GM19467 (cell line): ENCODE measurements around the gene CD58.
"Not testable (repeated sequence)": the region's sequence is repeated elsewhere in the genome, so short reads cannot be mapped to it uniquely, and the experiment has no call there.

ENCODE experiments used
- ATAC-seq: cut with Tn5 transposase; IDR thresholded peaks from one replicate; pipeline ENCODE4 v1.9.1; 2021; ENCODE audit warnings: mild to moderate bottlenecking, moderate library complexity; ENCODE audit not compliant: unreplicated experiment

Gene CD58

DNA sequence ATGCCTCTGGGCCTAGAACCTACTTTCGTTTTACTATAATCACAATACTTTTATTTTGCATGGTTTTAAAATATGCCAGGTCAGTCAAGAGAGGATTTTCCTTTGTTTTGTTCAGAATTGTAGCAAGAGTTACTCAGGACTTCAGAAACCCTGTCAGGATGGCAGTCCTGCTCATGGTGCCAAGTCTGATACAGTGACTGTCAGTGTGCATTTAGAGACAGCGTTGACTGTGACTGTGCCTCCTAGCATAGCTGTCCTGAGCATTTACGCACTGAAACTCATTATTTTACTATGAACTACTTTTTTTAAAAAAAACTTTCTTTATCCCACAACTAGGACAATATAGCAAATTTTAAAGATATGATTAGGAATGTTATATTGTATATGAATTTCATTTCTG, 23.2 kb upstream of the CD58 start:
- not testable (repeated sequence) for ATAC-seq

DNA sequence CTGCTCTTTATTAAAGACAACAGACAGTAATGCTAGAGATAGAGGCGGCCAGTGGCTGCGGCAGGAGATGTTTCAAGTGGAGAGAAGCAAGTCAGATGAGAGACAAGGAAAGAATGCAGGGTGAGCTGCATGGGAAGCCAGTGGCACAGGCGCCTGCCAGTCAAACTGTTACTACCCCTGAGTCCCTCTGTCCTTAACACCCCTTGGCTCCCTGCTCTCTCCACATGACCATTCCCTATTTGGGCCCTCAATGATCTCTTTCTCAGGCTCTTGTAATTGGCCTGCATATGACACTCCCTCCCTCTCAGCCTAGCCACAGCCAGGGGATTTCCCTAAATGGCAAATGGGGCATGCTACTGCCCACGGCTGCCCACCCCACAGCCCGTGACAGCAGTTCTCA, 22.6 kb upstream of the CD58 start:
- not testable (repeated sequence) for ATAC-seq

DNA sequence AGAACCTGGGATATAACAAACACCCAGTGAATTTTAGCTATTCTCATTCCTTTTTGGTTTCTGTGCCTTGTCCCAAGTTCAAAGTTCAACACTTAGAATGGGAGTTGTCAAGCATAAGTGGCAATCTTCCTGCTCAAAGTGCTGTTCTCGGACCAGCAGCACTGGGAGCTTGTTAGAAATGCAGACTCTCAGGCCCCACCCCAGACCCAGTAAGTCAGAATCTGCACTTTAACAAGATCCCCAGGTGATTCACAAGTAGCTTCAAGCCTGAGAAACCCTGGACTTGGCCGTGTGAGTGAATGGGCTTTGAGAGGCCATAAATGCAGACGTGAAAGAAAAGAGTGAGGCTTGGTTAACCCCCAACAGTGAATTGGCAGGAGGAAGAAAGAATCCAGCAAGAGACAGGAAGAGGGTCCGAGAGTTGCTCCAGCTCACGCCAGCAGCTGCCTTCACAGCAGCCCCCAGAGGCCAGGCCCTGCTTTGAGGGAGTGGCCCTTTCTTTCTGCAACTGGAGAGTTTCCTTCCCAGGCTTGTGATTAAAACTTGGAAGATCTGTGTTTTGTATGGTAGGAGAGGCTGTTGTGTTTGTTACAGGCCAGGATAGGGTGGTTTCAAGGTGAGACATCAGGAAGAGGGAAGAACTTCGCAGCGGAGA, 21.3 kb upstream of the CD58 start:
- ATAC-seq, result not testable (repeated sequence)

DNA sequence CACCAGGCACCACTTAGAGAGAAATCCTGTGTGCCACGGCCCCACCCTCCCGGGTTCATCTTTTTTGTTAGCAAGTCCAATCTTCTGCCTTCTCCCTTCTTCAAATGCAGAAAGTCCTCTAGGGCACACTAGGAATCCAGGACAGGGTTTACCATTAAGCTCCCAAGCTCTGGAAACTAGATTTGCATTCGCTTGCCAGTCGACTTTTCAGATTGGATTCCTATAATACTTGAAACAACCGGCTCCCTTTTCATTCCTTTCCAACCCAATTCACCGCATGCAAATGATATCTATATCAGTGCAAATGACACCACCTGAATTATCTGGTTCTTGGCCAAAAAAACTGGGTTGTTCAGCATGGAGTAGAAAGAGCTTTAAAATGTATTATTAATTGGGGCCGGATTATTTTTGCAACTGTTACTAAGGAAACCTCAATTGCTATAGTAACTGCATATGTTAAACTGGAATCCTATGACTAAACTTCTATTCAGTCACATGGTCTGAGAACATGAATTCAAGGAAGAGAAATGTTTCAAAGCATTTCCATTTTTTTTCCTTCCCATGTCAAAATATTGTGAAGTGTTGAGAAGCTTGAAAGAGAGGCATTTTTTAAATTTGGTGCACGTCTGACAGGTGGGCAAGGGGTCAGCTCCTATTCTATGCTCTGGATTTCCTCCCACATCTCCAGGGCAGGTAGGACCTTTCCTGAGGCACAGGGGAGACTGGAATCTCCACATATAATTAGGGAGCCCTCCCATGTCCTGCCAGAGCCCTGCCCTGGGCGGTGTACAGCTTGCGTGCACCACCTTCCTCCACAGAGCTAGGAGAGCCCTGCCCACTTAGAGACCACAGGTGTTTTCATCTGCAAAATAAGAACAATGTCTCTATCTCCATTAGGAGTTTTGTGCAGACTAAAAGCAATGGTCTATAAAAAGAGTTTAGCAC, 20.5 kb upstream of the CD58 start:
- ATAC-seq, result not testable (repeated sequence)

DNA sequence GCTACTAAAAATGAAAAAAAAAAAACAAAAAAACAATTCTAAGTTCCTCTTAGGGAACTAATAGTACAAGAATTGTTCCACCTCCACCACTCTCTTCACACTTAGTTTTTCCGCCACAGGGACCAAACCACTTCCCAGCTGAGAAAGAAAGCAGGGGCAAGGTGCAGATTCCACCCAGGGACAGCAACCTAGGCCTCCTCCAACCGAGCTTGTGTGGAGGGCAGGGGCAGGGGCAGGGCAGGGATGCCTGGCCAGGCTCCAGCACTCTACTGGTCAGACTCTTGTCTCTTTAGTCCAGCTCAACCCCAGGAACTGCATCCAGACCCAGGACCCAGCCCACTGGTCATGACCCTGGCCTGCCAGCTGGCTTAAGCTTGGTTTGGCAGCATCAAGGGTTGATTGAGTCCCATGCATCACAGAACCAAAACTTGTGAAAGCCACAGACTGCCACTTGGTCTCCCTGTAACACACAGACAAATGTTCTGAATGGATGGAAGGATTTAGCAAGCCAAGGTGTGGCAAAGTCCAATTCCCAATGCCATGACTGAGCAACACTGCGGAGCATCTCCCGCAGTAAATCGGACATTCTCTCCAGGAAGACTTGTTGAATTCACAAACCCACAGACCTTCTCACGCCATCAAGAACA, 19.7 kb upstream of the CD58 start:
- ATAC-seq, result not testable (repeated sequence)

DNA sequence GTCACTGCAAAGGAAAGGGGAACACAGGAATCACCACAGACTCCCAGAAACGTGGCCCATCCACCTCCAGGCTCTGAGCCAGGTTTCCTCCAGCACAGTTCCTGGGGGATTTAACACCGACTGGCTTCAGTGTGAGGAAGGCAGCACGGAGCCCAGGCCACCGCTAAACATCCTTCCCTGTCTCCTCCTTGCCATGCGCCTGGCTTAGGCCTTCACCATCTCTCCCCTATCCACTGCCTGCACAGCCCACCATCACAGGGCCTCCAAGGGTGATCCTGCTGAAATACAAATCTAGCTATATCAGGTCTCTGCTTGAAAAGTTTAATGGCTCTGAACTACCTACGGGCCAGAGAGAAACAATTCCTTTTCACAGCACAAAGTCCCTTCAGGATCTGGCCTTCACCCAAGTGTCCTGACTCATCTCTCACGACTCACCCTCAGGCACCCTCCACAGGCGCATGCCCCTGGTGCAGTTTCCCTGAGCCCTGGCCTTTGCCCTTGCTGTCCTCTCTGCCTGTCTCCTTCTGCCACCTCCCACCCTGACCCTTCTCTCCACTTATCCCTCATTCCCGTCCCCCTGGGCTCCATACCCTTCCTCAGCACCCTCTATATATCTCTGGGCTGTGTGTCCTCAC, 18.4 kb upstream of the CD58 start:
- not testable (repeated sequence) for ATAC-seq

DNA sequence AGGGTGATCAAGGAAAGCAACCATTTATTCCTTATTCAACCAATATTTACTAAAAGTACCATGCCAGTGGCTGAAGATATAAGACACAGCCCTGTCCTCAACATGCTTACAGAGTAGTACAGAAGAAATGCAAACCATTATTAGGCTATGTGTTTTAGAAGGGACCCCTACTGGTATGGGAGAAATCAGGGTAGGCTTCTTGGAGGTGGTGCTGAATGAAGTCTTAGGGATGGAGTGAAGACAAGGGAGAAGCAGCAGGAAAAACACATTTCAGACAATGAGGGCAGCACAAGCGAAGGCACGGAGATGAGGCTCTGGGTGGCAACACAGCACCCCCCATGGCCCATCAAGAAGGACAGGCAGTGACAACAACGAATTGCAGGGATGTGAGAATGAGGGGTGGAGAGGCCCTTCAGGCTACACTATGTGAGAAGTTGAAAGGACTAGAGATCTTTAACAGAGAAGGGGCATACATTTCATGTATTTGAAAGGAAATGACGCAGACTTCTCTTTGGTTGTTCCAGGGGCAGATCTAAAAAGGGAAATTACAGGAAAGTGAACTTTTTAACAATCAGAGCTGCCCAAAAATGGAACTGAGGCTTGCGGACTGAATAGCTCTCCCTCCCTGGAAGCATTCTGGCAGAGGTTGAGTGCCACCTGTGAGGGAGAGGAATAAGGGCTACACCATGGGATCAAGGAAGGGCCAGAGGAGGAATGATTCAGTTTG, 16.8 kb upstream of the CD58 start:
- ATAC-seq, result no peak

DNA sequence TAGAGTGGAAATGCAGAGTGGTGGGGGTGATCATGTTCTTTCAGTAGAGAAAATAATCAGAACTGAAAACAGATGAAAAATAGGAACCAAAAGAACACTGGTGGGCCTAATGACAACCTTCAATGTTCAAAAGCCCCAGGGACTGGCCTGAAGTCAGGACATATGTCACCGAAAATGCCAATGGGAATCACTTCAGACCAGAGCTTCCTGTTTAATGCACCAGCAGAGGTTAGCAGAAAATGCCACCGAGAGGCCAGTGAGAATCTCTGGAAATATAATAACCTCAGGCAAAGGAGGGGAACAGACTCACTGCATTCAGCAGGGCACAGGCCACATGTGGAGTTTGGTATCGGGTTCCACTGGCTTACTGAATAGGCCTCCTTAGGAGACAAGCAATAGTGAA, 15.9 kb upstream of the CD58 start:
- ATAC-seq, result no peak

DNA sequence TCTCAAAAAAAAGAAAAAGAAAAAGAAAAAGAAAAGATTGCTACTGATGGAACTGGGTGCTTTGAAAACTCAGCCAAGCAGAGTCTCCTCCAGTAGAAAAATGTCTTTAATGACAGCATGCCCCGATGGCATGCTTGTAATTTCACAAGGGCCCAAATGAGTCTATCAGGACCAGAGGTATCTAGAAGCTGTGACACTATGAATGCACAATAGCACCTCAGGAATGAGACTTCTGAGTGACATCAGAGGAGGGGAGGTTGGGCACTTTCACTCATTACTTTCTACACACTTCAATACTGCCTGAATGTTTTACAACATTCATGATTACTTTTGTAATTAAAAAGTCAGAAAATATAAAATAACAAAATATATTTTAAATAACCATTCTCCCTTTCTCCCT, 15.1 kb upstream of the CD58 start:
- no peak for ATAC-seq

DNA sequence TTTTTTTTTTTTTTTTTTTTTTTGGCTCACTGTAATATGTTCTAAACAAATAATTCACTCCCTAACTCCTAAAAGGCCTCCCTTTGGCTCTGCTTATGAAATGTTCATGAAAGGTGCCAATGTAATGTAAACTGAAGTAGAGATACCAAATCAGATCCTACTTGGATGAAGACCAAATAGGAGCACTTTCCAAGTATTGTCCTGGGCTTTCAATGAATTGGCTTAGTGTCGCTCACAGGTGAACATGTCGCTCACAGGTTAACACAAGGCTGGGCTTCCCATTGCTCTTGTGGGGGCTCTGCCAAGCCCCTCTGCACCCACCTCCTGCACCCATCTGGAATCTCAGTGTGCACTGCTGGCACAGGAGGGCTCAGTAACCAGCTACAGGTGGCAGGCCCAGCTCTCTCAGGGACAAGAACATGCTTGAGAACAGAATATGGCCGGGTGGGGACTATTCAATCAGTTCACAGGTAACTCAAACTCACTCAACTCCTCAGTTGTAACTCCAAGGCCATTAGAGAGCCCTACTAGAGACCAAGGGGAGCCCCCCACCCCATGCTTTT, 10.6 kb upstream of the CD58 start:
- ATAC-seq, result no peak

DNA sequence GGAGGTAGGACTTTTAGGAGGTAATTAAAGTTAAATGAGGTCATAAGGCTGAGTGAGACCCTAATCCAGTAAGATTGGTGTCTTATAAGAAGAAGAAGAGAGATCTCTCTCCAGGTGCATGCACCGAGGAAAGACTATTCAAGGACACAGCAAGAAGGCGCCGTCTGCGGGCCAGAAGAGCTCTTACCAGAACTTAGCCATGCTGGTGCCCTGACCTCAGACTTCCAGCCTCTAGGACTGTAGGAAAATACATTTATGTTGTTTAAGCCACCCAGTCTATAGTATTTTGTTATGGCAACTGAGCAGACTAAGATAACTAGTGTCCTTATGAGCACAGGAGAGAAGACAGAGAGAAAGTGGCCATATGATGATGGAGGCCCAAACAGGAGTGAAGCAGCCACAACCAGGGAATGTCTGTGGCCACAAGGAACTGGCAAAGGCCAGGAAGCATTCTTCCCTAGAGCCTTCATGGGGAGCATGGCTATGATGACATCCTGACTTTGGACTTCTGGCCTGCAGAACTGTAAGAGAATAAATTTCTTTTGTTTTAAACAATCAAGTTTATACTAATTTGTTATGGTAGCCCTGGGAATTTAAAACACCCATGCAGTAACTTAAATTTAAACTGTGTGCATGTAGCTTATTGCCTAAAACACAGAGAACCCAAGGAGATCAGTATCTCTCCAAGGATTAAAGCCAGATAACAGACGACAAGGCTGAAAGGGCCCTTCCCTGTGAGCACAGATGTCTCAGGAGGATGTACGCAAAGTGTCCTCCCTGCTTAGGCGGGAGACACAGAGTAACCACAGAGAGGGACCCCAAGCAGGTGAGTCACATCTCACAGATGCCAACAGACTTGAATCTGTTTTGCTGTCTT, 9.9 kb upstream of the CD58 start:
- no peak for ATAC-seq

DNA sequence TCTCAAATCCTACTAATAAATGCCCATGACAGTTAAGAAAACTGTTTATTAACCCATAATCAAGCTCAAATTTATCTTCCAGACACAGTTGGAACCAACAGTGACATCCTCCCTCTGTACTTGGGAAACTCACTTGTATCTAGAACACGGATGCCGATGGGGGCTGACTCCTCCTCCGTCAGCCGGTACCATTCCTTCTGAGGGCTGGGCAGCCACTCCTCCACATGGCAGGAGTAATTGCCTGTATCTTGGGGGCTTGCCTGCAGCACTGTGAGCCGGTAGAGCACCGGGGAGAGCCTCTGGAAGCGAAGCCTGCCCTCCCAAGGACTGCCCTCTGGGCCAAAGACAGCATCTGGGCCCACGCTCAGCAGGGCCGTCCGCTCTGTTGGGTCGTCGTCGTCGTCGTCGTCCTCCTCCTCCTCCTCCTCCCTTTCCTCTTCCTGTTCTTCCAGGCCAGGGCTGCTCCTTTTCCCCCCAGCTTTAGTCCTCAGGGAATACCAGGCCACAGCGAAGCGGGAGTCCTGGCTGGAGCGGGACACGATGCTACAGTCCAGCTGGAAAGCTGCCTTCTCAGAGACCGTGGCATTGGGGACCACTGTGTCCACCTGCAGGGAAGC, 8.5 kb upstream of the CD58 start:
- no peak for ATAC-seq

DNA sequence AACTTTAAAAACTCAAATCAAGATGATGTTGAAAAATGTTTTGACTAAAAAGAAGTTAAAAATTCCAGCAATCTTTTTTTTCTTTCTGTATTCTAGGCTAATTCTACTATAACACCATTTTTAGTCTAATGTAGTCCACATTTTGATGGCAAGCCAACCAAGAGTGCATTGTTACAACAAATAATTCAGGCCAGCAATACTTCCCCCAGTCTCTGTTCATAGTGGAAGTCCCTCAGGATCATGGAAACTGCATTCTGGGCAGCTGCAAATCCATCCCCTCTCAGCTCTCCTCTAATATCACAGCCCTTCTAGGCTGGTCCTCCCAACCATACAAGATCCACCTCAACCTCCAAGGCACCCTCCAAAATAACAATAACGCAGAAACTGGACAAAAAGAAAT, 7.8 kb upstream of the CD58 start:
- no peak for ATAC-seq

DNA sequence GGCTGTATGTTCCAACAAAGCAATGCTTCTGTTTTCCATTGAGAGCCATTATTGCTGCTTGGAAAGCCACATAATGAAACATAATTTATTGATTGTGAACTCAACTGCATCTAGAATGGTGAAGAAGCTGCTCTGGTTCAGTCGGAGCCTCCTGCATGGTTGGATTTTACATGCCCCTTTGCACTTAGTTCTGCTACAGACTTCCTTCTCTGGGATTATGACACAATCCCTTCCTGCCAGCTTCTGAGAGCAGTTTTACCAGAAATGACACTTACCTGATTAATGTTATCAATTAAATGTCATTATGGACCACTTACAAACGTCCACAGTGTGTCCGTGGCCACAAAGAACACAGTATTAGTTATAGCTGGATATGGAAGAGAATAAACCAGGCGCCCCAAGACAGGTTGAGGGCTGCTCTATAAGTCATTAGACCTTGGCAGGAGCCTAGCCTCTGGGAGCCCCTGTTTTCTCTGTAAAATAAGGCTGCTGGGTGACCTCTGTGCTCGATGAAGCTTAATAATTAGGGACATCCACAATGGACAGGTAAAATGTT, 7.0 kb upstream of the CD58 start:
- no peak for ATAC-seq

DNA sequence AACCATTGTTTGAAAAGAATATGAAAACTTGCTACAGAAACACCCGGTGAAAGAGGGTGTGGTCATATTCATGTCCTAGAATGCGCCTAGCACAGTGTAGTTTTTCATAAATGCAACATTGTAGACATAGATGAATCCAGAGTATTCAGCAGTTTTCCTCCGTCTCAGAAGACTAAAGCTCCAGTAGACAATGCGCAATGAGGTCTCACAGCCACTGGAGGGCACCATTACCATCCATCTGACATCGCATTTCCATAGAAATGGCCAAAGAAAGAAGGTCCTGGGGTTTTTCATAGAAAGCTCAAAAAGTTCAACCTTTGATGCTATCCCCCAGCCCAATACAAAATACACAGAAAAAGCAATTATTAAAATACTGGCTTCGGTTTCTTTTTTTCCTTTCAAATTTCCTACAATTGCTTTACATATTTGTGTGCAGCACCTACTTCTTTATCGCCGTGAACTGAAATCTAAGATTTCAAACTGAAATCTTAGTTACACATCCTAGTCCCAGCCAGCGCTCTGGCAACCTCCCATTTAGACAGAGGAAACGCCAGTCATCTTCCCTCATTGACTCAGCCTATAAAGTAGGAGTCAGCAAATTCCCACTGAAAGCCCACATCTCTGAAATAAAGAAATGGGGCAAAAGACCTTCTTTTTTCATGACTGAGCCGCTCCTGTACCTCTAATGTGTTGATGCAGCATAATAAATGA, 3.9 kb upstream of the CD58 start:
- ATAC-seq, result no peak

DNA sequence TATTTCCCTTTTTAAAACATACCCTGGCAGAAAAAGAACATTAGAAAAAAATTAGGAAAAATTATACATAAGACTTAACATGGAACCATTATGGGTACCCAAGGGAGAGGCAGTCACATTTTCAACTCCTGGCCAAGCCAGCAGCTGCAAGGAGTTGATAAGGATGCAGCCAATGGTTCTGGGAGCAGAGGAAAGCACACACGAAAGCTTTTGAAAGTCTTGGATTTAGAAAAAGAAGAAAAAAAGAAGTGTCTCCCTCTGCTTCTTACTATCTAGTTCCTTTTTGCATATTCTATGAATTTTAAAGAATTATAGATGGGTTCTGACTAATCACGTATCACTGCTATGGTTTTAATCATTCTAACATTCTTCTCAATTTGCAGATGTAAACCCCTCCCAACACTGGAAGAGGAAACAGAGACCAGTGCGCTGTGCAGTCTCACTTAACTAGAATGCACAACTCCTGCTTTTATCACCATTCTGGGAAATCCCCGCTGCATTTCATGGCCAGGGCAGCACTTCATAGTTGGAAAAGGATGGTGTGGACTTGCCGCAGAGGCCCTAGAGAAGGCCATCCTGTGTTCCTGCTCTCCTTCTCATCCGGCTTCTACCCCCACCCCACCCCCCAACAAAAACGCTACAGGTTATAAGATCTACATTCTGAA, 2.7 kb upstream of the CD58 start:
- ATAC-seq, result no peak

DNA sequence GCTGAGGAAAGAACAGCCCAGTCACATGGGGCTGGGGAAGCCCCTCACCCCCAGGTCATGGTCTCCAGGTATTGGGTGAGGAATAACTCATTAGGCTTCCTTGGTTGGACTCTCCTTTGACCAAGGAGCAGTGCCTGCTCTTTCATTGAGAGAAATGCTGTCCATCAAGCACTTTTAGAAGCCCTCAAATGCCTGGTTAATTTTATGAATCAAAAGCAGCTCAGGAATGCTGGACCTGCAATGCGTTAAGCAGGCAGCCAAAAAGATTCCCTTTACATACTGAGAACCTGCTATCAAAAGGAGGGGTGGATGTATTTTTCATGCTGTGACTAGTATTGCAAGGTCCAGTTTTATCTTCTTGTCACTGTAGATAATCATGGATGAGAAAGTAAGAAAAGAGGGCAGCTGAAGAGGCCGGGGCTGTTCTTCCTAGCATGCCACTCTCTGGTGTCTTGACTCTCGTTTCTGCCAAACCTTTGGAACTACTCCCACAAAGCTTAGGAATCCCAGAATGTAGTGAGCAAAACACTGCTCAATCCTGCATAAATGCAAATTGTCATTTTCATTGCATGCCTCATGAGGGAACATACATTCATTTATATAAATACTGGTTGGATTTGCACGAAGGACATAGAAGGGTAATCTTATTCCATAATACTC, 2.1 kb upstream of the CD58 start:
- ATAC-seq, result no peak
